PC-3 (cell line): Measurements from ENCODE around the gene RNF181.

Experiments used
- EZH2 ChIP-seq: fragments of 300-600 bp; sonication (generic); IDR thresholded peaks from one replicate; pipeline ENCODE4 v1.6.1; 2017; ENCODE audit warnings: antibody characterized with exemption, mild to moderate bottlenecking, low read length; ENCODE audit not compliant: unreplicated experiment
- EZH2phosphoT487 ChIP-seq: fragments of 300-600 bp; sonication (generic); IDR thresholded peaks from 2 replicates; pipeline ENCODE4 v1.6.1; 2018; ENCODE audit warnings: mild to moderate bottlenecking, antibody characterized with exemption, low read length, borderline replicate concordance
- TF ChIP-seq, protein P1 (sequence below): fragments of 300-600 bp; sonication (generic); conservative IDR thresholded peaks from 2 replicates; pipeline ENCODE4 v1.5.1; 2017; ENCODE audit warnings: antibody characterized with exemption, low read depth, mild to moderate bottlenecking, low read length

DNA sequence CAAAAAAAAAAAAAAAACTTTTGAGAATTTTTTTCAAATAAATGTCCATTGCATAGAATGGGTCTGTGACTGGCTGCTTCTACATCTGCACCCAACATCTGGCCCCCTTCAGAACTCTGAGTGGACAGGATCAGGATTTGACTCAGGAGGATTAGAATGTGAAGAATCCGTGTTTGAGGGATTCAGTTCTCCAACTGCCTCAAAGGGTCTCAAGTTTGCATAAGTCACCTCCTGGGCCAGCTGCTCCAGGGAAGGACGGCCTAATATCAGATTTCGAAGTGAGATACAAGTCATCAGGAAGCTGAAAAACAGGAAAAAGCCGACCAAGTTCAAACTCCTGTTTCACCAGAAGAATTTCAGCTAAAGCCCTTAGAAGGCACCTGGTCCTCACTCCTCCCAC is 45.7 kb upstream of the RNF181 start:
- TF ChIP-seq, protein P1, sequence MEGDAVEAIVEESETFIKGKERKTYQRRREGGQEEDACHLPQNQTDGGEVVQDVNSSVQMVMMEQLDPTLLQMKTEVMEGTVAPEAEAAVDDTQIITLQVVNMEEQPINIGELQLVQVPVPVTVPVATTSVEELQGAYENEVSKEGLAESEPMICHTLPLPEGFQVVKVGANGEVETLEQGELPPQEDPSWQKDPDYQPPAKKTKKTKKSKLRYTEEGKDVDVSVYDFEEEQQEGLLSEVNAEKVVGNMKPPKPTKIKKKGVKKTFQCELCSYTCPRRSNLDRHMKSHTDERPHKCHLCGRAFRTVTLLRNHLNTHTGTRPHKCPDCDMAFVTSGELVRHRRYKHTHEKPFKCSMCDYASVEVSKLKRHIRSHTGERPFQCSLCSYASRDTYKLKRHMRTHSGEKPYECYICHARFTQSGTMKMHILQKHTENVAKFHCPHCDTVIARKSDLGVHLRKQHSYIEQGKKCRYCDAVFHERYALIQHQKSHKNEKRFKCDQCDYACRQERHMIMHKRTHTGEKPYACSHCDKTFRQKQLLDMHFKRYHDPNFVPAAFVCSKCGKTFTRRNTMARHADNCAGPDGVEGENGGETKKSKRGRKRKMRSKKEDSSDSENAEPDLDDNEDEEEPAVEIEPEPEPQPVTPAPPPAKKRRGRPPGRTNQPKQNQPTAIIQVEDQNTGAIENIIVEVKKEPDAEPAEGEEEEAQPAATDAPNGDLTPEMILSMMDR = no peak
- TF ChIP-seq EZH2 = no peak
- TF ChIP-seq EZH2phosphoT487 = no peak
